ENCODE results near the gene MTRF1L.
"Not testable (repeated sequence)": the region's sequence is repeated elsewhere in the genome, so short reads cannot be mapped to it uniquely, and the experiment has no call there.

MTRF1L gene

GRCh38 chr6:153015094-153015640 is 12.7 kb upstream of the MTRF1L start:
- in situ Hi-C loops (cut with MboI; ENCODE audit: low sequenced_read_pairs, unreplicated experiment), result no loop called here

GRCh38 chr6:153013438-153013837 is 10.9 kb upstream of the MTRF1L start:
- no peak for DNase-seq (ENCODE audit: low spot score)
- in situ Hi-C loops (cut with MboI; ENCODE audit: low sequenced_read_pairs, unreplicated experiment), result no loop called here
- TF ChIP-seq CTCF (IDR thresholded peaks at IDR 0.05; ENCODE audit: borderline replicate concordance, control extremely low read depth, extremely low read depth, insufficient read depth, missing control alignments), result no peak

More at GRCh38 chr6:153015094-153015640, 12.7 kb upstream of the MTRF1L start:
- TF ChIP-seq CTCF (IDR thresholded peaks at IDR 0.05; ENCODE audit: borderline replicate concordance, control extremely low read depth, extremely low read depth, insufficient read depth, missing control alignments), result no peak
- DNase-seq (ENCODE audit: low spot score), result no peak

- no peak for TF ChIP-seq CTCF (IDR thresholded peaks at IDR 0.05; ENCODE audit: borderline replicate concordance, control extremely low read depth, extremely low read depth, insufficient read depth, missing control alignments)
- in situ Hi-C loops (cut with MboI; ENCODE audit: low sequenced_read_pairs, unreplicated experiment), result no loop called here
- DNase-seq (ENCODE audit: low spot score), result no peak
These were observed 10.3 kb upstream of the MTRF1L start for GRCh38 chr6:153012856-153013255.

GRCh38 chr6:153003366-153003690 is 819 bp upstream of the MTRF1L start:
- in situ Hi-C loops (cut with MboI; ENCODE audit: low sequenced_read_pairs, unreplicated experiment), result no loop called here
- DNase-seq (ENCODE audit: low spot score), result no peak
- TF ChIP-seq CTCF (IDR thresholded peaks at IDR 0.05; ENCODE audit: borderline replicate concordance, control extremely low read depth, extremely low read depth, insufficient read depth, missing control alignments), result no peak

- in situ Hi-C loops (cut with MboI; ENCODE audit: low sequenced_read_pairs, unreplicated experiment), result no loop called here
- DNase-seq (ENCODE audit: low spot score), result peak; percentile 19
- no peak for TF ChIP-seq CTCF (IDR thresholded peaks at IDR 0.05; ENCODE audit: borderline replicate concordance, control extremely low read depth, extremely low read depth, insufficient read depth, missing control alignments)
These were observed 519 bp downstream of the MTRF1L start for GRCh38 chr6:153001767-153002612.

- DNase-seq (ENCODE audit: low spot score); in situ Hi-C loops (cut with MboI; ENCODE audit: low sequenced_read_pairs, unreplicated experiment): not testable (repeated sequence)
These were observed 1.7 kb downstream of the MTRF1L start for GRCh38 chr6:153000790-153001189.

- no peak for TF ChIP-seq CTCF (IDR thresholded peaks at IDR 0.05; ENCODE audit: borderline replicate concordance, control extremely low read depth, extremely low read depth, insufficient read depth, missing control alignments)
These were observed 2.3 kb downstream of the MTRF1L start for GRCh38 chr6:153000243-153000642.

GRCh38 chr6:152999538-152999937 is 3.0 kb downstream of the MTRF1L start:
- DNase-seq (ENCODE audit: low spot score); in situ Hi-C loops (cut with MboI; ENCODE audit: low sequenced_read_pairs, unreplicated experiment): not testable (repeated sequence)

More at GRCh38 chr6:153000243-153000642, 2.3 kb downstream of the MTRF1L start:
- in situ Hi-C loops (cut with MboI; ENCODE audit: low sequenced_read_pairs, unreplicated experiment), result no loop called here
- DNase-seq (ENCODE audit: low spot score), result no peak

Measured in GM13976 (cell line).